GM23338 (cell line): ENCODE data around the gene NECTIN3. TPM values are rescaled to one million over a fixed set of nuclear protein-coding genes. Genes with fewer than 3 reads are reported as not detected.
A peak's percentile ranks its signal among the peaks of the same experiment; 100 is the strongest.

Experiments
- ATAC-seq: fragments of 200-7000 bp; cut with Tn5 transposase; 3 replicates; pipeline ENCODE4 v1.9.1; 2020
- DNase-seq: peaks from one replicate; pipeline ENCODE4 v3.0.0-alpha.2; 2015; ENCODE audit warnings: low spot score
- H2AFZ ChIP-seq: fragments of 200-600 bp; sonication (generic); 2 replicates; pipeline ENCODE4 v1.8.0; 2016; ENCODE audit warnings: antibody characterized with exemption, mild to moderate bottlenecking, moderate library complexity
- H3F3A ChIP-seq: fragments of 200-600 bp; sonication (generic); replicated peaks from 2 replicates; pipeline ENCODE4 v1.8.0; 2017; ENCODE audit warnings: antibody characterized with exemption, mixed run types, low read depth
- H3K27ac ChIP-seq: fragments of 200-600 bp; sonication (generic); 2 replicates; pipeline ENCODE4 v1.6.1; 2016; ENCODE audit warnings: low read depth
- H3K27me3 ChIP-seq: fragments of 200-600 bp; sonication (generic); 2 replicates; pipeline ENCODE4 v1.8.0; 2016; ENCODE audit warnings: mild to moderate bottlenecking, mixed run types, moderate library complexity; ENCODE audit not compliant: insufficient read depth
- H3K36me3 ChIP-seq: fragments of 200-600 bp; sonication (generic); 2 replicates; pipeline ENCODE4 v1.8.0; 2016; ENCODE audit warnings: mild to moderate bottlenecking; ENCODE audit not compliant: insufficient read depth
- H3K4me1 ChIP-seq: fragments of 200-600 bp; sonication (generic); 2 replicates; pipeline ENCODE4 v1.8.0; 2016; ENCODE audit warnings: mild to moderate bottlenecking, moderate library complexity; ENCODE audit not compliant: insufficient read depth
- H3K4me2 ChIP-seq: fragments of 200-600 bp; sonication (generic); 2 replicates; pipeline ENCODE4 v1.7.1; 2017; ENCODE audit warnings: mixed run types
- H3K4me3 ChIP-seq: fragments of 200-600 bp; sonication (generic); 2 replicates; pipeline ENCODE4 v1.6.1; 2016; ENCODE audit warnings: mixed run types
- H3K79me2 ChIP-seq: fragments of 200-600 bp; sonication (generic); replicated peaks from 2 replicates; pipeline ENCODE4 v1.8.0; 2017; ENCODE audit warnings: mild to moderate bottlenecking; ENCODE audit not compliant: insufficient read depth
- H3K9me2 ChIP-seq: fragments of 200-600 bp; sonication (generic); 2 replicates; pipeline ENCODE4 v1.8.0; 2017; ENCODE audit not compliant: insufficient read depth
- H4K20me1 ChIP-seq: fragments of 200-600 bp; sonication (generic); replicated peaks from 2 replicates; pipeline ENCODE4 v1.8.0; 2017; ENCODE audit warnings: mild to moderate bottlenecking; ENCODE audit not compliant: insufficient read depth
- H3K27ac Mint-ChIP-seq: 2 replicates; pipeline ENCODE4 v1.8.0; 2020; ENCODE audit warnings: inconsistent platforms, mild to moderate bottlenecking, moderate library complexity, mixed read lengths
- H3K27me3 Mint-ChIP-seq: 3 replicates; pipeline ENCODE4 v1.8.0; 2022; ENCODE audit warnings: low read depth, mild to moderate bottlenecking, moderate library complexity, mixed read lengths, inconsistent platforms; ENCODE audit not compliant: insufficient read depth, poor library complexity
- H3K36me3 Mint-ChIP-seq: 3 replicates; pipeline ENCODE4 v1.8.0; 2021; ENCODE audit warnings: low read depth, mild to moderate bottlenecking, inconsistent platforms, moderate library complexity, mixed read lengths
- H3K4me1 Mint-ChIP-seq: 3 replicates; pipeline ENCODE4 v1.8.0; 2020; ENCODE audit warnings: mild to moderate bottlenecking, inconsistent platforms, mixed read lengths
- H3K4me3 Mint-ChIP-seq: 3 replicates; pipeline ENCODE4 v1.8.0; 2021; ENCODE audit warnings: moderate library complexity, mild to moderate bottlenecking, inconsistent platforms, mixed read lengths
- H3K9me3 Mint-ChIP-seq: 3 replicates; pipeline ENCODE4 v1.8.0; 2020; ENCODE audit warnings: moderate library complexity, mild to moderate bottlenecking, inconsistent platforms, mixed read lengths
- CREB1 ChIP-seq: fragments of 250-450 bp; sonication (Bioruptor Pico); IDR thresholded peaks from 2 replicates; pipeline ENCODE4 v1.5.0; 2020; ENCODE audit warnings: low read depth, mild to moderate bottlenecking, moderate library complexity
- ETS1 ChIP-seq: IDR thresholded peaks from 2 replicates; pipeline ENCODE4 v1.6.1; 2016; ENCODE audit warnings: antibody characterized with exemption
- EZH2phosphoT487 ChIP-seq: fragments of 200-600 bp; sonication (generic); IDR thresholded peaks from one replicate; pipeline ENCODE4 v1.8.1; 2018; ENCODE audit warnings: antibody characterized with exemption; ENCODE audit not compliant: unreplicated experiment
- JUNB ChIP-seq: IDR thresholded peaks from one replicate; pipeline ENCODE4 v1.6.1; 2016; ENCODE audit warnings: antibody characterized with exemption; ENCODE audit not compliant: unreplicated experiment
- REST ChIP-seq: IDR thresholded peaks from one replicate; pipeline ENCODE4 v1.6.1; 2018; ENCODE audit warnings: antibody characterized with exemption; ENCODE audit not compliant: unreplicated experiment
- STAT1 ChIP-seq: IDR thresholded peaks from one replicate; pipeline ENCODE4 v1.6.1; 2016; ENCODE audit warnings: antibody characterized with exemption; ENCODE audit not compliant: unreplicated experiment
- ZNF331 ChIP-seq: fragments of 250-450 bp; sonication (Bioruptor Pico); IDR thresholded peaks from 2 replicates; pipeline ENCODE4 v1.5.0; 2020; ENCODE audit warnings: low read depth, mild to moderate bottlenecking, moderate library complexity
- polyA plus RNA-seq: library from polyadenylated mRNA; unstranded; fragments of >200 nt; fragmentation: Nextera tagmentation; extraction: Ambion mirVana; gene quantifications from 2 replicates; pipeline ENCODE4 v1.2.1, GENCODE V29; 2016
- total RNA-seq: library from RNA; depleted of rRNA; stranded (reverse); fragments of >200 nt; shearing (Covaris generic); gene quantifications from 2 replicates; pipeline ENCODE4 v1.2.3, GENCODE V29; 2014
- TF ChIP-seq, protein P1 (sequence below), 2 experiments: fragments of 200-600 bp in 1 of 2; sonication (generic) in 1 of 2; conservative IDR thresholded peaks; 2 replicates each; pipeline versions ENCODE4 v1.5.1 to v1.6.1; 2016 to 2017; ENCODE audit warnings: antibody characterized with exemption in 2 of 2, low read depth in 2 of 2, mild to moderate bottlenecking in 2 of 2, moderate library complexity in 1 of 2

NECTIN3 gene
- total and polyA plus RNA-seq, 2 experiments from 2014 or later, result 16.0 to 48.2 TPM

DNA sequence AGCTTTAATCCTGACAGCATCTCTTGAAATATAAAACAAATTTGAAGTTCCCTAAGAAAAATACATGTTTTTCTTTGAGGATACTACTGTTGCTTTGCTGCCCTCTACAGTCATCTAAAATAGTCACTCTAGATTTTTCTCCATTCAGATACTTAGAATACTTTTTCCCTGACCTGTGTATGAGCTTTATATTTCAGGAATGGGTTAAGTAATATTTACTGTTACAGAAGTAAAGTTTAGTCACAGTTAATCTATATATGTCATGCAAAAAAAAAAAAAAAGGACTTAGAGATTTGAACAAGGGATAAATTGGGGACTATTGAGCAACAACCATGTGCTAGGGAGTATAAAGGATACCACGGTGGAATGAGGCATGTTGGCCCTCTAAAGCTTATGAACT, 8.8 kb downstream of the NECTIN3 start:
- Mint-ChIP-seq H3K36me3 (no peaks in the 10 kb centered on the region), H3K4me3 (no peak overlapping the region), H3K27ac (no peak overlapping the region), H3K4me1 (peaks cover 16% of the 10 kb centered on the region; the same call in 2 of the 3 replicates), H3K9me3 (no peaks in the 10 kb centered on the region), H3K27me3 (no peaks in the 10 kb centered on the region)
- Histone ChIP-seq H3K27ac (no peak overlapping the region), H4K20me1 (no peaks in the 10 kb centered on the region), H3K79me2 (peaks cover 100% of the 10 kb centered on the region), H3K4me3 (no peak overlapping the region), H2AFZ (no peak overlapping the region), H3K27me3 (no peaks in the 10 kb centered on the region), H3F3A (no peaks in the 10 kb centered on the region), H3K4me1 (peaks cover 50% of the 10 kb centered on the region), H3K36me3 (no peaks in the 10 kb centered on the region), H3K9me2 (no peaks in the 10 kb centered on the region), H3K4me2 (peak overlapping the region; percentile 63; the same call in 1 of the 2 replicates)
- no peak for TF ChIP-seq STAT1
- TF ChIP-seq, protein P1, sequence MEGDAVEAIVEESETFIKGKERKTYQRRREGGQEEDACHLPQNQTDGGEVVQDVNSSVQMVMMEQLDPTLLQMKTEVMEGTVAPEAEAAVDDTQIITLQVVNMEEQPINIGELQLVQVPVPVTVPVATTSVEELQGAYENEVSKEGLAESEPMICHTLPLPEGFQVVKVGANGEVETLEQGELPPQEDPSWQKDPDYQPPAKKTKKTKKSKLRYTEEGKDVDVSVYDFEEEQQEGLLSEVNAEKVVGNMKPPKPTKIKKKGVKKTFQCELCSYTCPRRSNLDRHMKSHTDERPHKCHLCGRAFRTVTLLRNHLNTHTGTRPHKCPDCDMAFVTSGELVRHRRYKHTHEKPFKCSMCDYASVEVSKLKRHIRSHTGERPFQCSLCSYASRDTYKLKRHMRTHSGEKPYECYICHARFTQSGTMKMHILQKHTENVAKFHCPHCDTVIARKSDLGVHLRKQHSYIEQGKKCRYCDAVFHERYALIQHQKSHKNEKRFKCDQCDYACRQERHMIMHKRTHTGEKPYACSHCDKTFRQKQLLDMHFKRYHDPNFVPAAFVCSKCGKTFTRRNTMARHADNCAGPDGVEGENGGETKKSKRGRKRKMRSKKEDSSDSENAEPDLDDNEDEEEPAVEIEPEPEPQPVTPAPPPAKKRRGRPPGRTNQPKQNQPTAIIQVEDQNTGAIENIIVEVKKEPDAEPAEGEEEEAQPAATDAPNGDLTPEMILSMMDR (conservative IDR thresholded peaks at IDR 0.05; ENCODE audit: low read depth in 2 of 2), result peak in 1 of 2 experiments; percentile 72; a peak in 3 of 4 replicates
- ATAC-seq (peak; percentile 57), DNase-seq (peak; percentile 64)

DNA sequence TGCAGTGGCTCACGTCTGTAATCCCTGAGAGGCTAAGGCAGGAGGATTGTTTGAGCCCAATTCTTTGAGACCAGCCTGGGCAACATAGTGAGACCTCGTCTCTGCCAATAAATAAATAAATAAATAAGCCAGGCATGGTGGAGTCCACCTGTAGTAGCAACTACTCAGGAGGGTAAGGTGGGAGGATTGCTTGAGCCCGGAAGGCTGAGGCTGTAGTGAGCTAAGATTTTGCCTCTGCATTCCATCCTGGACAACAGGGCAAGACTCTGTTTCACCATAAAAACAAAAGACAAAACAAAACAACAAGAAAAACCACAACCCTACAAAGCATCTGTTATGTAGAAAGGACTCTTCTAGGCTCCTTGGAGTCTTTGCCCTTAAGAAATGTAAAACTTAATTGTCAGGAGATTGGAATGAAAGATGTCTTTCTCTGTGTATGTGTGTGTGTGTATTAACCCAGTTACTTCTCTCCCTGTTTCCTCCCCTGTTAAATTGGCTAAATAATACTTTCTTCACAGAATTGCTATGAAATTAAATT, 9.5 kb downstream of the NECTIN3 start:
- Histone ChIP-seq H3K27ac (no peak overlapping the region), H3K36me3 (no peaks in the 10 kb centered on the region), H3K79me2 (peaks cover 100% of the 10 kb centered on the region), H3K9me2 (no peaks in the 10 kb centered on the region), H3F3A (no peaks in the 10 kb centered on the region), H4K20me1 (no peaks in the 10 kb centered on the region), H2AFZ (no peak overlapping the region), H3K4me3 (no peak overlapping the region), H3K4me2 (peak overlapping the region; percentile 63), H3K4me1 (peaks cover 53% of the 10 kb centered on the region), H3K27me3 (no peaks in the 10 kb centered on the region)
- TF ChIP-seq JUNB, result no peak
- no peak for TF ChIP-seq ZNF331 (CRISPR knock-in tag)
- TF ChIP-seq ETS1, result no peak
- no peak overlapping the region for H3K4me3 Mint-ChIP-seq
- ATAC-seq (peak; percentile 62), DNase-seq (no peak)
- H3K36me3 Mint-ChIP-seq, result no peaks in the 10 kb centered on the region
- H3K9me3 Mint-ChIP-seq, result no peaks in the 10 kb centered on the region
- peaks cover 16% of the 10 kb centered on the region for H3K4me1 Mint-ChIP-seq
- no peak overlapping the region for H3K27ac Mint-ChIP-seq
- H3K27me3 Mint-ChIP-seq, result no peaks in the 10 kb centered on the region

GRCh38 chr3:111084911-111085310, 13.3 kb downstream of the NECTIN3 start:
- Mint-ChIP-seq H3K27ac (no peak overlapping the region), H3K27me3 (peaks cover 4% of the 10 kb centered on the region), H3K4me3 (no peak overlapping the region), H3K36me3 (no peaks in the 10 kb centered on the region), H3K9me3 (no peaks in the 10 kb centered on the region), H3K4me1 (peaks cover 31% of the 10 kb centered on the region)
- DNase-seq (no peak), ATAC-seq (no peak)
- Histone ChIP-seq H3K27ac (peak overlapping the region; percentile 82), H3K4me2 (no peak overlapping the region), H3K79me2 (peaks cover 98% of the 10 kb centered on the region), H3K27me3 (no peaks in the 10 kb centered on the region), H3K36me3 (no peaks in the 10 kb centered on the region), H3K9me2 (no peaks in the 10 kb centered on the region), H3F3A (no peaks in the 10 kb centered on the region), H3K4me3 (no peak overlapping the region), H4K20me1 (no peaks in the 10 kb centered on the region), H2AFZ (no peak overlapping the region), H3K4me1 (peaks cover 53% of the 10 kb centered on the region)
- TF ChIP-seq STAT1 (no peak), REST (no peak), EZH2phosphoT487 (no peak), JUNB (no peak), CREB1 (CRISPR knock-in tag) (no peak)
